ENCODE data around the gene SEMA5B.

Gene SEMA5B

DNA sequence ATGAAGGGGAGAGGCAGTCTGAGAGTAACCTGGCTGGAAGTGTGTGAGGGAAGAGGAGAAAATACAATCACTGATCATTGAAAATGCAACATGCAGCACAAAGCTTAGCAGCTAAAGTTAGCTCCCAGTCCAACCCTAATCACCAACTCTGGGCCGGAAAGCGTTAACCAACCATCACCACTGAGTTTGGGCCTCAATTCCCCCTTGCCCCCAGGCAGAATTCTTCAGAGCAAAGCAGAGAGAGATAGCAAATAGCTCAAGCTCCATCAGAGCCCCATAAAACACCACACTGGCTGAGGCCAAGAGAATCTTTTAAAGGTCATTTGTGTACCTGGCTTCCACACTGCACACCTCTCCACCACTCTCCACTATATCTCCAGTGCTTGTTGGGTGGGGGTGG is 23.1 kb upstream of the SEMA5B start:
- TF ChIP-seq, protein P1, sequence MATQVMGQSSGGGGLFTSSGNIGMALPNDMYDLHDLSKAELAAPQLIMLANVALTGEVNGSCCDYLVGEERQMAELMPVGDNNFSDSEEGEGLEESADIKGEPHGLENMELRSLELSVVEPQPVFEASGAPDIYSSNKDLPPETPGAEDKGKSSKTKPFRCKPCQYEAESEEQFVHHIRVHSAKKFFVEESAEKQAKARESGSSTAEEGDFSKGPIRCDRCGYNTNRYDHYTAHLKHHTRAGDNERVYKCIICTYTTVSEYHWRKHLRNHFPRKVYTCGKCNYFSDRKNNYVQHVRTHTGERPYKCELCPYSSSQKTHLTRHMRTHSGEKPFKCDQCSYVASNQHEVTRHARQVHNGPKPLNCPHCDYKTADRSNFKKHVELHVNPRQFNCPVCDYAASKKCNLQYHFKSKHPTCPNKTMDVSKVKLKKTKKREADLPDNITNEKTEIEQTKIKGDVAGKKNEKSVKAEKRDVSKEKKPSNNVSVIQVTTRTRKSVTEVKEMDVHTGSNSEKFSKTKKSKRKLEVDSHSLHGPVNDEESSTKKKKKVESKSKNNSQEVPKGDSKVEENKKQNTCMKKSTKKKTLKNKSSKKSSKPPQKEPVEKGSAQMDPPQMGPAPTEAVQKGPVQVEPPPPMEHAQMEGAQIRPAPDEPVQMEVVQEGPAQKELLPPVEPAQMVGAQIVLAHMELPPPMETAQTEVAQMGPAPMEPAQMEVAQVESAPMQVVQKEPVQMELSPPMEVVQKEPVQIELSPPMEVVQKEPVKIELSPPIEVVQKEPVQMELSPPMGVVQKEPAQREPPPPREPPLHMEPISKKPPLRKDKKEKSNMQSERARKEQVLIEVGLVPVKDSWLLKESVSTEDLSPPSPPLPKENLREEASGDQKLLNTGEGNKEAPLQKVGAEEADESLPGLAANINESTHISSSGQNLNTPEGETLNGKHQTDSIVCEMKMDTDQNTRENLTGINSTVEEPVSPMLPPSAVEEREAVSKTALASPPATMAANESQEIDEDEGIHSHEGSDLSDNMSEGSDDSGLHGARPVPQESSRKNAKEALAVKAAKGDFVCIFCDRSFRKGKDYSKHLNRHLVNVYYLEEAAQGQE (IDR thresholded peaks at IDR 0.05; ENCODE audit: insufficient read depth in 1 of 2, low read depth in 2 of 2, low read length in 2 of 2): no peak
- TF ChIP-seq TAF1 (IDR thresholded peaks at IDR 0.05; ENCODE audit: borderline replicate concordance, insufficient read depth, low read length) (no peak), POLR2AphosphoS5 (IDR thresholded peaks at IDR 0.05; ENCODE audit: low read depth, low read length) (no peak), FOXP2 (optimal IDR thresholded peaks at IDR 0.05; ENCODE audit: borderline replicate concordance, extremely low read depth, extremely low read length, insufficient read depth) (no peak), SIN3A (IDR thresholded peaks at IDR 0.05; ENCODE audit: borderline replicate concordance, insufficient read depth, low read length) (no peak)

DNA sequence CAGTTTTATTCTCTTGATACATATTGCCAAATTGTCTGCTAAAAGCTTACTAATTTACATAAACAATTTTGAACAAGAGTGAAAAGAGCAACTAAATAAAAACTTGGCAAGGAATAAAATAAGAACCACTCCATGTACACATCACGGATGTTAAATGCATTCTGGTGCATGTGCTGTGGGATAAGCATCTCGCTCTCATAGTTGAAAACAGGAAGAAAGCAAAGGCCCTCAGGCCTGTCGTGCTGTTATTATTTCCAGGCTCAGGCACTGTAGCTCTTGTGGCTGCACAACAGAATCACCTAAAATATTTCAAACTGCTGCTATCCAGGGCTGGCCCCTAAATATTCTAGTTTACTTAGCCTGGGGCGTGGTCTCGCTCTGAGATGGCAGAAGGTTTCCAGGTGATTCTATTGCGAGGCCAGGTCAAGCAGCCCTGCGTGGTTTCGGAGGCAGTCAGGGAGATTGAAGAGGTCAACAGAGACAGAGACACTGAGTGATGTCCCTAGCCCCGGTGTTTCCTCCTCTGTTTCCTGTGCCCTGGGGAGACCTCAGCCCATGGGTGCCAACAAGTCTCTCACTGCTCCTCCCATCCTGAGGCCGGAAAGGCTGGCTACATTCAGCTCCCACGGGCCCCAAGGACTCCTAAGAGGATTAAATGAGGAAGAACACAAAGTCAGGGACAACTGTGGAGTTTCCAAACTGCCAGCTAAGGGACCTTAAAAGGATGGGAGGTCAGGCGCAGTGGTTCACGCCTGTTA is 21.1 kb upstream of the SEMA5B start:
- TF ChIP-seq POLR2AphosphoS5 (IDR thresholded peaks at IDR 0.05; ENCODE audit: low read depth, low read length) (no peak), TAF1 (IDR thresholded peaks at IDR 0.05; ENCODE audit: borderline replicate concordance, insufficient read depth, low read length) (no peak), FOXP2 (optimal IDR thresholded peaks at IDR 0.05; ENCODE audit: borderline replicate concordance, extremely low read depth, extremely low read length, insufficient read depth) (no peak), SIN3A (IDR thresholded peaks at IDR 0.05; ENCODE audit: borderline replicate concordance, insufficient read depth, low read length) (no peak)
- TF ChIP-seq, protein P1 (IDR thresholded peaks at IDR 0.05; ENCODE audit: insufficient read depth in 1 of 2, low read depth in 2 of 2, low read length in 2 of 2): no peak

DNA sequence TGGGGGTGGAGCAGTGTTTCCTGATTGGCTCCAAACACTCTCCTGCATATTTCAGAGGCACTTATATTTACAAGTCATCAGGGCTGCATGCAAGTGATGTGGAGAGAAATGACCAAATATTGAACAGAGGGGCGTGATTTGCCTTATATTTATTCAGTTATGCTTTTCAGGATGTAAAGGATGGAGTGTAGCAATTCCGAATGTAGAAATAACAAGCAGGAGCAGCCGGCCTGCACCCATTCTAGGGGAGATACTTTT is 19.4 kb upstream of the SEMA5B start:
- no peak for TF ChIP-seq POLR2AphosphoS5 (IDR thresholded peaks at IDR 0.05; ENCODE audit: low read depth, low read length)
- no peak for TF ChIP-seq TAF1 (IDR thresholded peaks at IDR 0.05; ENCODE audit: borderline replicate concordance, insufficient read depth, low read length)
- TF ChIP-seq, protein P1 (IDR thresholded peaks at IDR 0.05; ENCODE audit: insufficient read depth in 1 of 2, low read depth in 2 of 2, low read length in 2 of 2): no peak
- TF ChIP-seq FOXP2 (optimal IDR thresholded peaks at IDR 0.05; ENCODE audit: borderline replicate concordance, extremely low read depth, extremely low read length, insufficient read depth): no peak
- TF ChIP-seq SIN3A (IDR thresholded peaks at IDR 0.05; ENCODE audit: borderline replicate concordance, insufficient read depth, low read length): no peak

DNA sequence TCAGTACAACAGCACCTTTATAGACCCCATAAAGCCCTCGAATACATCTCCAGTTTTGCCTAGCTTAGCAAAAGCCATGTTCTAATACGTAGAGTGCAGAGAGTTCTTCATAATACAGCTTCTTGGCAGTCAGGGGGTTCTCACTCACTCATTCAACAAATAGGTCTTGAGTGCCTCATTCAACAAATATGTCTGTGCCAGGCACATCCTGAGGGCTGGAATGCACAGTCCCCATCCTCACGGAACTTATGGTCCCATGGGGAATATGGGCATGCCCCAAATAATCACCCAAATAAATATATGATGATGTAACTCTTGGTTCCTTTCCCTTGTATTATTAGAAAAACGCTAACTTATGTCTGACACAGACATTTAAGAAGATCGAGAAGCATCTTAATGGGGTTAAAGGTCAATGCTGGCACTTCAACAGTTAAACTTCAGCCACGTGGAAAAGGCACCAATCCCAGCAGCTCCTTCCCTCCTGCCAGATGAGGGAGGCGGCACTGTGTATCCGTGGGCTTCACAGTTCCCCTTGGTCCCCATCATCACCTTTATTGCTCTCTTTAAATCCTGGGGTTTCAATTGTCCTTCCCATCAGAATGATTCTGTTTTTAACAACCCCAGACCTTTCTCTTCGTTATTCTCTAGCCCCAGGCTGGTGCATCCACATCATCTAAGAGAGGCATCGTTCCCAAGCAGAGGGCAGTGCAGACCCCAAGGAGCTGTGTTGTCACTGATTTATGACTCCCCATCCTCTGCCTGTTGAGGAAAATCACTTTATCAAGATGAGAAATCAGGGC is 18.9 kb upstream of the SEMA5B start:
- TF ChIP-seq, protein P1 (IDR thresholded peaks at IDR 0.05; ENCODE audit: insufficient read depth in 1 of 2, low read depth in 2 of 2, low read length in 2 of 2): no peak
- no peak for TF ChIP-seq FOXP2 (optimal IDR thresholded peaks at IDR 0.05; ENCODE audit: borderline replicate concordance, extremely low read depth, extremely low read length, insufficient read depth)
- no peak for TF ChIP-seq SIN3A (IDR thresholded peaks at IDR 0.05; ENCODE audit: borderline replicate concordance, insufficient read depth, low read length)
- no peak for TF ChIP-seq TAF1 (IDR thresholded peaks at IDR 0.05; ENCODE audit: borderline replicate concordance, insufficient read depth, low read length)
- no peak for TF ChIP-seq POLR2AphosphoS5 (IDR thresholded peaks at IDR 0.05; ENCODE audit: low read depth, low read length)

Measured in PFSK-1 (cell line).